ENCODE data around the gene HLX.

GRCh38 chr1:220873087-220873486, 6.2 kb upstream of the HLX start:
- TF ChIP-seq, protein P1, sequence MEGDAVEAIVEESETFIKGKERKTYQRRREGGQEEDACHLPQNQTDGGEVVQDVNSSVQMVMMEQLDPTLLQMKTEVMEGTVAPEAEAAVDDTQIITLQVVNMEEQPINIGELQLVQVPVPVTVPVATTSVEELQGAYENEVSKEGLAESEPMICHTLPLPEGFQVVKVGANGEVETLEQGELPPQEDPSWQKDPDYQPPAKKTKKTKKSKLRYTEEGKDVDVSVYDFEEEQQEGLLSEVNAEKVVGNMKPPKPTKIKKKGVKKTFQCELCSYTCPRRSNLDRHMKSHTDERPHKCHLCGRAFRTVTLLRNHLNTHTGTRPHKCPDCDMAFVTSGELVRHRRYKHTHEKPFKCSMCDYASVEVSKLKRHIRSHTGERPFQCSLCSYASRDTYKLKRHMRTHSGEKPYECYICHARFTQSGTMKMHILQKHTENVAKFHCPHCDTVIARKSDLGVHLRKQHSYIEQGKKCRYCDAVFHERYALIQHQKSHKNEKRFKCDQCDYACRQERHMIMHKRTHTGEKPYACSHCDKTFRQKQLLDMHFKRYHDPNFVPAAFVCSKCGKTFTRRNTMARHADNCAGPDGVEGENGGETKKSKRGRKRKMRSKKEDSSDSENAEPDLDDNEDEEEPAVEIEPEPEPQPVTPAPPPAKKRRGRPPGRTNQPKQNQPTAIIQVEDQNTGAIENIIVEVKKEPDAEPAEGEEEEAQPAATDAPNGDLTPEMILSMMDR (IDR thresholded peaks at IDR 0.05) = no peak
- no peak for TF ChIP-seq POLR2A (IDR thresholded peaks at IDR 0.05)

Measured in right lobe of liver (tissue), 4 donors.